HS-5 (cell line): ENCODE data around the gene FICD.
"Not testable (repeated sequence)": the region's sequence is repeated elsewhere in the genome, so short reads cannot be mapped to it uniquely, and the experiment has no call there.

Experiments used
- DNase-seq: peaks from one replicate; pipeline ENCODE4 v3.0.0-alpha.2; 2012; ENCODE audit warnings: low read depth

The FICD gene

DNA sequence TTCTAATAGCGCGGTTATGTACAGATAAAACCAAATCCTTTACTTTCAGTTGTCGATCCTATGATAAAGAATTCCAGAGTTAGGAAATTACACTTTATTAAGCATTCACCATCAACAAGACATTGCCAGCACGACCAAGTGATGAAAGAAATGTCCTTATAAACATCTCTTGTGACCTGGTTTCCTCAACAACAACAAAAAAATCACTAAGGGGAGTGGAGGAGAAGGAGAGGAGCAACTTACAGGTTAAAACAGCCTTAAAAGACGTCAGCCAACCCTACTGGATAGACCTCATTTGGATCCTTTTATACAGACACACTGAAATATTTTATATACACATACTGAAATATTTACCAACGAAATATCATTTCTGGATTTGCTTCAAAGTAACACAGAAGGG is 23.1 kb downstream of the FICD start:
- DNase-seq, result no peak

DNA sequence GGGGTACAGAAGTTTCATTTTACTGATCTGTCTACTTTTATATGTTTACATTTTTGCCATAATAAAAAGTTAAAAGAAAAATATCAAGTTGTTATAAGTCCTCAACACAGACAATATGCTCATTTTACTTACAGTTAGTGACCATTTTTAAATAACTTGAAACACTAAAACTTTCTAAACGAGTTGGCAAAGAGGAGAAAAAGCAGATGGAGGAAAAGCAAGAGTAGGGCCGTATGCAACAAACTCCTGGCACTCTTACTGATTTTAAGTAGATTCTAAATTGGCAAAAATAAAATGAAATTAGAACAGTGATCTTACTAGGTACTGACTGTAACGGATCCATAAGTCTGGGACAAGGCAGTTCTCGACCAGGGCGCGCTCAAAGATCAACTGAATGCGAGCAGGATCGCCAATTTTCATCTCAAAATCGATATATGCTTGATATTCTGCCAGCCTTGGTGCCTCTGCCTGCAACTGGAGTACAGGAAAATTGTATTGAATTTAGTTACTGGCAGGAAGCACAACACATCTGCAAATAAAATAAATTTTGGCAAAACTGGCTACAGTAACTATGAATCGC is 23.6 kb downstream of the FICD start:
- DNase-seq, result no peak

DNA sequence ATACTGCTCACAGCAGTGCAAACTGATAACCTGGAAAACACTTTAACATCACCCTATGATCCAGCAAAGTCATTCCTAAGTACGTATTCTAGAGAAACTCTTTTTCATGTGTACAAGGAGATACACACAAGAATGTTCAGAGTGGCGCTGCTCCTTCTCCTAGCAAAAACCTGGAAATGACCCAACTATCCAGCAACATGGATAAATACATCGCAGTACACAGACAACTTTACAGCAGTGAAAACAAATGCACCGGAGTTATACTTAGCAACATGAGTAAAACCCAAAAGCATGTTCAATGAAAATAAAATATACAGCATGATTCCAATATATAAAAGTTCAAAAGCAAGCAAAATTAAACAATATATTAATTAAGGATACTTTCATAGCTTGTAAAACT is 27.2 kb downstream of the FICD start:
- no peak for DNase-seq

DNA sequence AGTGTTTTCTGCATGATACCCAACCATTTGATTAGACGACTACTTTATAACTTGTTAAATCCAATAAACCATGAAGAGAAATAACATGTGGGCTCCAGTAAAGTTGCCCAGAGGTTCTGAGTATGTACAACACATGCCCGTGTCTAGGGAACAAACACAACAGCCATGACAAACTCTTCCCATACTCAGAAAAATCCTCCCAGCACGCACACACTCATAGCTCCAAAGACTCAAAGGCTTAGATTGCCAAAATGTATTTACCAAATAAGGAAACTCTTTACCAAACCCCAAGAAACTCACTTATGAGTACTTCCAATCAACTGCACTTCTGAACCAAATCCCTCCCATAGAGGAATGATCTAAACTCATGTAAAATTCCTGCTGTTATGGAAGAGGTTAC is 28.6 kb downstream of the FICD start:
- no peak for DNase-seq

DNA sequence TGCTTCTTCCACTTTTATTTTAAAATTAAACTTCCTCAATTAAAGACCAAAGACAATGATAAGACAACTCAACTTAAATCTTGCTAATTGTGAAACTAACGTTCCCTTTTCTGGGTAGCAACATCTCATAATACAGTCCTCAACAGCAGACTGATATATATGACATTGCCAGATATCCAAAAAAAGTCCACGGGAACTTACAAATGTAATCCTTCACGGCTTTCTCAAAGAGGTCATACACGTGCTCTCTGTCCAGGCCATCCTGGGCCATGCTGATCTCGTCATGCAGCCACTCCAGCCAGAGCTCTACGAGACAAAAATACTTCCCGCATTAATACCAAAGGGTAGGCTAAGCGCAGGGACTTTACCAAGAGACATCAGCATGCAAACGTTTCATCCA is 32.6 kb downstream of the FICD start:
- DNase-seq, result no peak

DNA sequence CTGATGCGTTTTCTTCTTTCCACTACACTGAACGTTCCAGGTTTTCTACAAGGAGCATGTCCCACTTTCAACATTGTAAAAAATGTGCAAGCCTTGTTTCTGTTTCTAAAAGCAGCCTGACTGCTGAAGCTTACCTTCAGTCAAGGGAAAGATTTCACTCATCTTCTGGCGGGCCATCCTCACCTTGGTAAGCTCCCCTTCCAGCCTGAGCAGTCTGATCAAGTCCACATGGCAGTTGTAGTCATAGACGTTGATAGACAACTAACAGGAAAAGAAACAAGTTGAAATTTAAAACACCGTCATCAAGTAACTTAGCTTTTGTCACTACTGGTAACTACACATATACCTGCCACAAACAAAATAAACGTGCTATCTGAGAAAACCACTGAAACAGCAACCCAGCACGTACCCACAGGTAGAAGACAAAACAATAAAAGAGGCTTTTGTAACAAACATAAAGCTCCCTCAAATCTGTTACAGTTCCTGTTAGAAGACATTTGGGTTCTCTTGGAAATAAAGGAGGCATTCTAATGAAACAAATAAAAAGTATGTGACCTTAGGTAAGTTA is 34.0 kb downstream of the FICD start:
- no peak for DNase-seq

DNA sequence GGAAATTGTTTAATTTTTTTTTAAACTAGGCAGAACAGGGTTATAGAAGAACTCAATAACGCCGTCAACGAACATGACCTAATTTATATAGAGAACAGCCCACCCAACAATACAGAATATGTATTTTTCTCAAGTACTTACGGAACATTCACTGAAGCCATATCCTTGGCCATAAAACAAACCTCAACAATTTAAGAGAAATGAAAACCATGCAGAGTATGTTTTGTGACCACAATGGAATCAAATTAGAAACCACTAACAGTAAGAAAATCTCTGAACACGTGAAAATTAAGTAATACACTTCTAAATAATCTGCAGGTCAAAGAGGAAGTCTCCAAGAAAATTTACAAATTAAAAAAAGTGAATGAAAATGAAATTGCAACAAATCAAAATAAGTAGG is 36.5 kb downstream of the FICD start:
- DNase-seq, result no peak

DNA sequence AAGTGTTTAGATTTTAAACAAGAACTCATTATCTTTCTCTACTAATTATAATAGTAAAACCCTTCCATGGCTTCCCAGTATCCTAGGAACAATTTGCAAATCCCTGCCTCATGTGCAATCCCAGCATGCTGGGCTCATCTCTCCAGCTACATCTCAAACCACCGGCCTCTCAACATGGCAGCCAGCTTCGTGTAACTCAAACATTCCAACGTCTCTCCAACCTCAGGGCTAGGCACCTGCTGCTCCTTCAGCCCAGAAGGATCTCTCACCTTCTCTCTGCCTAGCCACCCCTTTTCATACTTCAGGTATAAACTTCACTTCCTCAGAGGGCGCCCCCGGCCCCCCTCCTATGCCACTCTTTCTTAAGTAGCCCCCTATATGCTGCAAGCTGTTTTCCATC is 38.7 kb downstream of the FICD start:
- no peak for DNase-seq

DNA sequence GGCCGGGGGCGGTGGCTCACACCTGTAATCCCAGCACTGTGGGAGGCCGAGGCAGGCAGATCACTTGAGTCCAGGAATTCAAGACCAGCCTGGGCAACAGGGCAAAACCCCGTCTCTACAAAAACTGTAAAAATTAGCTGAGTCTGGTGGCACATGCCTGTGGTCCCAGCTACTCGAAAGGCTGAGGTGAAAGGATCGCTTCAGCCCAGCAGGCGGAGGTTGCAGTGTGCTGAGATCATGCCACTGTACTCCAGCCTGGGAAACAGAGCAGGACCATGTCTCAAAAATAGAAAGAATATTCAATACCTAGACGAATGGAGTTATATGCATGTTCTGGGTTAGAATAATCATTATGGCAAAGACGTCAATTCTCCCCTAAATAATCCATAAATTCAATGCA is 40.3 kb downstream of the FICD start:
- DNase-seq, result not testable (repeated sequence)

DNA sequence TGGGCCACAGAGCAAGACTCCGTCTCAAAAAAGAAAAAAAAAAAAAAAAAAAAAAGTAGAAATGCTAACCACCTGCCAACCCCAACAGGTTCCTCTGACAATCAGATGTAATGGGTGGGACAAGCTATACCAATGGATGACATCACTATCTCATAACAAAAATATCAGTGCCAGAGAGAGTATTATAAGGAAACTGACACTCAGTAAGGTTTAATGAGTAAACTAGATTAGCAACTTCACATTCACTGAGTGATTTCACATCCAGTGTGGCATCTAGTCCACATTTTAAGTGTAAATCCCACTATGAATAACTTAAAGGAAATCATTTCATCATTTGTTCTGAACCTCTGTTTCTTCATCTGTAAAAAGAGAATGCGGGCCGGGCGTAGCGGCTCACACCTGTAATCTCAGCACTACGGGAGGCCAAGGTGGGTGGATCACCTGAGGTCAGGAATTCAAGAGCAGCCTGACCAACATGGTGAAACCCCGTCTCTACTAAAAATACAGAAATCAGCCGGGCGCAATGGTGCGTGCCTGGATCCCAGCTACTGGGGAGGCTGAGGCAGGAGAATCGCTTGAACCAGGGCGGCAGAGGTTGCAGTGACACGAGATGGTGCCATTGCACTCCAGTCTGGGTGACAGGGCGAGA is 44.1 kb downstream of the FICD start:
- no peak for DNase-seq

DNA sequence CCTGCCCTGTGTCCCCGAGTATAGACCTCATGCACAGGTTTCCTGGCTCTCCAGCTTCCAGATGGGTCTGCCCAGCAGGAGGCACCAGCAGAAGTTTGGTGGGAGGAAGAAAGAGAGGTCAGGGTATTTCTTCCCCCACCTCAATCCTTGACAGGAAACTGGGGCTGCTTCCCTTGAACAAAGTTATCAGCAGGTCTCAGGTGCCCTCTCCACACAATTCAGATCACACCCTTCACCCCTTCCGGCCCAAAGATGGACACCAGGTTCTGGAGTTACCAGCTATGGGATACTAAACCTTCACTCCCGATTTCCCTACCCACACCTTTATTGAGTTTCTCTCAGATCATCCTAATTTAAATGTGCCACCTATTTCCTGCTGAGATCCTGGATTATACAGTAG is 44.7 kb downstream of the FICD start:
- DNase-seq, result no peak

DNA sequence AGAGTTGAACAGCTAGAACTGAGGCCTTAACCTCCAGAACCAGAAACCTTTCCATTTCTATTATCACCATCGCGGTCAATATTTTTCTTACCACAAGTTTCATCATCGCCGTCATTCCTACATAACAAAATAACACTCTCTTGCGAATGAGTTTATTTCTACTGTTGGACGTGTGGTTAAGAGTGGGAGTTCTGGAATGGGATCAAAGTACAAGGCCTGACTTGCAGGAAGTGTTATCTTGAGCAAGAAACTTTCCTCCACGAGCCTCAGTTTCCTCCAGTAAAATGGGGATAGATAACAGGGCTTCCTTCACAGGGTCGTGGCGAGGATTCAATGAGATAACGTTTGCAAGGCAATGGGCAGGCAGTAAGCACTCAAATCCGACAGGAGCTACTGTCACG is 45.2 kb downstream of the FICD start:
- DNase-seq, result no peak

DNA sequence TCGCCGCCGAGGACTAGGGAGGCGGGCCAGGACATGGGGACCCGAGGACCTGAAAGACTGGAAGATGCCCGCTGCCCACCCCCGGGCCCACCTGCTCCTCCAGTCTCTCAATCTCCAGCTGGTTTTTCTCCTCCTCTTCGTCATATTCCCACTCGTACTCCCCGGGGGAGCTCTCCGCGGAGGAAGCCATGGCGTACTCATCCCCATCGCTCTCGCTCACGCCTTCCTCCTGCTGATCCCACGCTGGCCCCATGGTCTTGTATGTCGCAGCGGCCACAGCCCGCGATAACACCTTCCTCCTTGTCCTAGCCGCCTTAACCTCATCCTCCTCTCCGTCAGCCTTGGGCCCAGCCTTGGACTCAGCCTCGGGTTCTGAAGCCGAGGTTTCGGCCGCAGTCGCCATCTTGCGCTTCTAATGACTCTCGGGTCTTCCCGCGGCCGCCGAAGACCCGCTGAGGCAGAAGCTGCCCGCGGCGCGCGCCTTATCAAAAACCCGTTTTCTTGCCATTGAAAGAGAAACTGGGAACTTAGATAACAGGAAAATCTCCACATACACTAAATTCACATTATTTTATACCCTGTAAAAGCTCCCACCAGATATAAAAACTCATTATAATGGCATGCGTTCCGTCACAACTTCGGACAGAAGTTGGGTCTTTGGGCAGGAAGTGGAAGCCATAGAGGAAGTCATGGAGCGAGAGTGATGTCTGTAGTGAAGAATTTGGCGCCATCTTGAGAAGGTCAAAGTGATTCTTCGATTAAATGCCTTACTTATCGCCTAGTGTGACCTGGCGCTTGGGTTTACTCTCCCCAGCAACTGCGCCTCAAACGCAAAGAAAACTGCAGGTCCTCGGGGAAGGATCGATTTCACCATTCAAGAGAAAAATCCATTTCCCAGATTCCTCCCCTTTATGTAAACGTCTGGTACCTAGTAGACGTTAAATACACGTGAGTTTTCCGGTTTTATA is 46.0 kb downstream of the FICD start, which contains the start of gene SART3:
TSS of gene SART3 (minus strand) at position 422 of the 968 bp plus-strand sequence. CDS start at position 403, 19 bp downstream.
- DNase-seq, result peak; percentile 89

DNA sequence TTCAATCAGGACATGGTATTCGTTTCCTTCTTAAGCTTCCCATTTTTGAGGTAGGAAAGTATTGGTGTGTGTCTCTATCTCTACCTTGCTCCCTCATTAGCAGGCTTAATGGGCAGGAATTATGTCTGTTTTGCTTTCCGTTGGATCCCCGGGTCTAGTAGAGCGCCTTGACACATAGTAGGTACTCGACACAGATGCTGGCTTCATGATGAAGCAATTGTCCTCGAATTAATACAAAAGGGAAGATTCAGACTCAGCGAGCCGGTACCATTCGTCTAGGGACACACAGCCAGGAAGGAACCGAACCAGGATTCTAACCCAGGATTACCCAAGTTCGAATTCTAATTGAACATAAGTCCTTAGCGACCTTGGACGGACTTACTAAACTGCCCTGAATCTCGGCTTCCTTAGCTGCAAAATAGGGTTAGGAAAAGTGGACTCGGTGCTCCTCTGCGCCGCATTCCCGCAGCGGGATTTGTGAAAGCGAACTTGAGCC is 46.8 kb downstream of the FICD start:
- no peak for DNase-seq

DNA sequence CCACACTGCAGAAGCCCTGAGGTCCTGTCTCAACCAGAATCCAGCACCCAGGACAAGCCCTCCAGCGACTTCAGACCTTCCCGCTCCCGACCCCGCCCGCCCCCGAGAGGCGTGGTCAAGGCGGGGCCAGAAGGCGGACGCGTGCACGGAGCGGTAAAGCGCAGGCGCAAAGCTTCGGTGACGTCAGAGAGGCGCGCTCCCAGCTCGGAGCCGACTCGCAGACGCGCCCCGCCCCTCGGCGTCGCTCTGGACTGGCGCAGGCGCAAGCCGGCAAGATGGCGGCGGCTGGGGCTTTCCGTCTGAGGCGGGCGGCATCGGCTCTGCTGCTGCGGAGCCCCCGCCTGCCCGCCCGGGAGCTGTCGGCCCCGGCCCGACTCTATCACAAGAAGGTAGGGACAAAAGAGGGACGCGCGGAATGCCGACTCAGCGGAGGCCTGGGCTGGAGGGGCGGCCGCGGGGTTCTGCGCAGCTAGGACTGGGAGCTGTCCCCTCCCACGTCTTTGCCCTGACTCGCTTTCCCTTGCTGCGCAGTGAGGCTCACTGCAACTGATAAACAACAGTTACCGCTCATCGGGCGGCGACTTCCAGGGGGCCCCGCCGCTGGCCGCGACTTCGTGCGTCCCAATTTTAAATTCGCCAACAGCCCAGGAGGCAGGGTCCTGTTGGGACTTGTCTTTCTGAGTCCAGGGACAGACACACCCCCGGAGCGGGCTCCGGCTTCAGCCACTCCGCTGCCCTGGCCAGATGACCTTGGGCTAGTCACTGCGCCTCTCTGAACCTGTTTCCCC is 47.5 kb downstream of the FICD start, which contains the start of gene ISCU:
TSS of gene ISCU (plus strand) at position 249 of the 788 bp plus-strand sequence. CDS start at position 276, 27 bp downstream.
- DNase-seq, result peak; percentile 83

DNA sequence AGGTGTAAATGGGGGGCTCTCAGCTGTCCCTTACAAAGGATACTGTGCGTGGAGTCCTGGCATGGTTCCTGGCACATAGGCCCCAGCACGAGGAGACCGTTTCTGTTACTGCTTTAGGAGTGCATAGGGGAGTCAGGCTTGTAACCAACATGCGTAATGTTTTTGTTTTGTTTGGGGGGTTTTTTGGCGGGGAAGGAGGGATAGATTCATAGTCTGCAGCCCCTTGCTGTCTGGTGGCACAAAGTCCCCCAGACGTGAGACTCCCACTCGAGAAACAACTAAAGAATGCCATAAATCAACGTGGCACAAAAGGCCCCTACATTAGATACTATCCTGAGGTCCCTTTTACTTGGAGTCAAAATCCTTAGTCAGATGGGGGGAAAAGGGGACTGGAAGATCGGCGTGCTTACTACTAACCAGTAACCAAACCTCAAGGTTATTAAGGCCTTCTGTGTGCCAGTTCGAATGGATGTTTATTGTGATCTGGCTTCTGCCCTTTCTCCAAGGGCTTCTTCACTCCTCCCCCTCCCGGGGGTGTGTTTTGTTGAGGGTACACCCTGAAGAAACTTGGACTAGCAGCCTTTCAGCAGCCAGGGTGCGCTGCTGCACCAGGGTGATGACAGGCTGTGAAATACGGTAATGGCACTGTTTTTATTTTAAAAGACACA is 48.2 kb downstream of the FICD start:
- peak; percentile 76 for DNase-seq

DNA sequence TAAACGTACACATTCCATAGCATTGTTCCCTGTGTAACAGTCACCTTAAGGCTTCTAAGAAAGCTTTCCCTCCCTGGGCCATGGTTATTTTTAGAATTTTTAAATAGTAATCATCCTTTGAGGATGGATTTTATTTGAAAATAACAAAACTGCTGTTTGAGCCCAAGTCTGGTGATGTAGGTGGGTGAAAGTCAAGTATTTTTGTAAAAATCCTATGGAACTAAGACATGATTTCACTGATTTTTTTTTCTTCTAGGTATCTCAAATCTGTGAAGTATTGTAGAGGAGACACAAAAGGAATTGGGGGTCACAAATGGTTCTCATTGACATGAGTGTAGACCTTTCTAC is 48.7 kb downstream of the FICD start:
- no peak for DNase-seq

DNA sequence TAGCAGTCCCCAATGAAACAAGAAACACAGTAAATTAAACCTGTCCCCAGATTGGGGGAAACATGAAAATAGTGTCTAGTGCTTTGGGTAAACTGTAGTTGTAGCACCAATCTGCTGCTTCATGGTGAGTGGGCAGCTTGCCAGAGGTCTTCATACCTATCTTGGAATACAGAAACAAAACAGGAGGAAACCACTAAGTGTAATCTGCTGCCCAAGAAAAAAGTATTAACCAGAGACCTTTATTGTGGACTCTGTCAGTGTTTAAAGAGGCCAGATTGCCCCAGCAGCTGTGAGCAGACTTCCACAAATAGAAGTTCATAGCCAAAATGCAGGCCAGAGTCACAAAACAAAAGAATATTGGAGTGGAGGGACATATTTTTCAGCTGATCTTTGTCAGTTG is 49.6 kb downstream of the FICD start:
- DNase-seq, result no peak

DNA sequence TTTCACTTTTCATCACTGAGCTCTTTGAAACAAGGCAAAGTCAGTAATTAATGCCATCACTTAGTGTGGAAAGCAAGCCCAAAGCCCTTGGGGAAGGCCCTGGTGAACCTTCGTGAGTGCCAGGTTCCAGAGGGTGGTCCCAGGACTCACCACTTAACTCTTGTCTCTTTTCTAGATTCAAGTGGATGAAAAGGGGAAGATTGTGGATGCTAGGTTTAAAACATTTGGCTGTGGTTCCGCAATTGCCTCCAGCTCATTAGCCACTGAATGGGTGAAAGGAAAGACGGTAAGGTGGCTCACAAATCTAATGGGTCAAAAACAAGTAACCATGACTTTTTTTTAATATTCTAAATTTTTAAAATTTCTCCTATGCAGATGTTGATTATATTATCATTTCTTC is 50.1 kb downstream of the FICD start:
- no peak for DNase-seq

DNA sequence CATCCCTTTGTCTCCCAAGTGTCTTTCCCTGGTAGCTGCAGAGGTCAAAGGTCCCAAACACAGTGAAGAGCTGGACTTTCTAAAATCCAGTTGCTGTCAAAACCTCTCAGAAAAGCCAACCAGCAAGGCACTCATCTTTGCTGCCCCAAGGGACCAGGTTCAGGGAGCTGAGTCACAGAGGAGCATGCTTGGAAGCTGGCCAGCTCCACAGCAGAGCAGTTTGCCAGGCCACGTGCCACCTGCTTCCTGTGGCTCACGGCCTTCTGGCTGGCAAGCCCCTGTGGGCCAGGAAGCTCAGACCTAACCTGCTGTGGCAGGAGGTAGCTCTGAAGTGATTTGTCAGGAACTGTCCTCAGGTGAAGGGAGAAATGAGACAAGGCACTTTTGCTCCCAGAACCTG is 50.9 kb downstream of the FICD start:
- DNase-seq, result peak; percentile 85

DNA sequence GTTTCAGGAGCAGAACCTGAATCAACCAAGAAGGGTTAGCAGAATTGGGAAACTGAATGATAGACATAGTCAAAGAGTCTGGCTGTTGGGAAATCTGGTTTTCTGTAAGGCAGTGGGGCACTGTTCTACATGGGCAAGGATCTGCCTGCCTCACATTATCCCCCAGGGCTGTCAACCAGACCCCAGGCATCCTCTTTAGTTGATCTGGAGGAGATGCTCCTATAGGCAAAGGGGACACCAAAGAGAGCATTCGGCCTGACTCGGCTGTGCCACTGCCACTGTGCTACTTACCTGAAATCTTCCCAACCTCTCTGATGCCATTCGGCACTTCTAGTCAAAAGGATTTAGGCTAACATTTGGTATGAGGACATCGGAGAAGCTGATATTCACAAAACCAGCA is 51.4 kb downstream of the FICD start:
- DNase-seq, result no peak
